ENCODE data around the gene KLHL22. TPM values are rescaled to one million over a fixed set of nuclear protein-coding genes. Genes with fewer than 3 reads are reported as not detected.

KLHL22 gene
- total RNA-seq, 2 donors from 2014 or later = 24.0 to 41.1 TPM

- Histone ChIP-seq H3K4me1 (ENCODE audit: control insufficient read depth in 1 of 2, low read depth in 2 of 2) (peaks cover 23 to 50% of the 10 kb centered on the region in 2 donors), H3K36me3 (peaks cover 4% of the 10 kb centered on the region), H3K27me3 (replicated peaks; ENCODE audit: insufficient read depth) (no peaks in the 10 kb centered on the region), H3K9me3 (no peaks in the 10 kb centered on the region), H3K27ac (no peak overlapping the region), H3K4me3 (no peak overlapping the region)
- DNase-seq (ENCODE audit: low spot score) = no peak
- TF ChIP-seq, protein P1, sequence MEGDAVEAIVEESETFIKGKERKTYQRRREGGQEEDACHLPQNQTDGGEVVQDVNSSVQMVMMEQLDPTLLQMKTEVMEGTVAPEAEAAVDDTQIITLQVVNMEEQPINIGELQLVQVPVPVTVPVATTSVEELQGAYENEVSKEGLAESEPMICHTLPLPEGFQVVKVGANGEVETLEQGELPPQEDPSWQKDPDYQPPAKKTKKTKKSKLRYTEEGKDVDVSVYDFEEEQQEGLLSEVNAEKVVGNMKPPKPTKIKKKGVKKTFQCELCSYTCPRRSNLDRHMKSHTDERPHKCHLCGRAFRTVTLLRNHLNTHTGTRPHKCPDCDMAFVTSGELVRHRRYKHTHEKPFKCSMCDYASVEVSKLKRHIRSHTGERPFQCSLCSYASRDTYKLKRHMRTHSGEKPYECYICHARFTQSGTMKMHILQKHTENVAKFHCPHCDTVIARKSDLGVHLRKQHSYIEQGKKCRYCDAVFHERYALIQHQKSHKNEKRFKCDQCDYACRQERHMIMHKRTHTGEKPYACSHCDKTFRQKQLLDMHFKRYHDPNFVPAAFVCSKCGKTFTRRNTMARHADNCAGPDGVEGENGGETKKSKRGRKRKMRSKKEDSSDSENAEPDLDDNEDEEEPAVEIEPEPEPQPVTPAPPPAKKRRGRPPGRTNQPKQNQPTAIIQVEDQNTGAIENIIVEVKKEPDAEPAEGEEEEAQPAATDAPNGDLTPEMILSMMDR (IDR thresholded peaks at IDR 0.05) = no peak
- no peak for ATAC-seq (ENCODE audit: insufficient number of reproducible peaks, low FRiP score, low read depth)
Measured at GRCh38 chr22:20522134-20523004, 26.8 kb upstream of the KLHL22 start.

- no peak overlapping the region for H3K4me3 ChIP-seq
- ATAC-seq (ENCODE audit: insufficient number of reproducible peaks, low FRiP score, low read depth) (no peak), DNase-seq (ENCODE audit: low spot score) (no peak)
- TF ChIP-seq, protein P1 (IDR thresholded peaks at IDR 0.05) = no peak
- no peaks in the 10 kb centered on the region for H3K9me3 ChIP-seq
- H3K27me3 ChIP-seq (replicated peaks; ENCODE audit: insufficient read depth) = no peaks in the 10 kb centered on the region
- H3K36me3 ChIP-seq = no peaks in the 10 kb centered on the region
- peaks cover 16 to 41% of the 10 kb centered on the region in 2 donors for H3K4me1 ChIP-seq (ENCODE audit: control insufficient read depth in 1 of 2, low read depth in 2 of 2)
- no peak overlapping the region for H3K27ac ChIP-seq
Measured at GRCh38 chr22:20520093-20520511, 24.5 kb upstream of the KLHL22 start.

DNA sequence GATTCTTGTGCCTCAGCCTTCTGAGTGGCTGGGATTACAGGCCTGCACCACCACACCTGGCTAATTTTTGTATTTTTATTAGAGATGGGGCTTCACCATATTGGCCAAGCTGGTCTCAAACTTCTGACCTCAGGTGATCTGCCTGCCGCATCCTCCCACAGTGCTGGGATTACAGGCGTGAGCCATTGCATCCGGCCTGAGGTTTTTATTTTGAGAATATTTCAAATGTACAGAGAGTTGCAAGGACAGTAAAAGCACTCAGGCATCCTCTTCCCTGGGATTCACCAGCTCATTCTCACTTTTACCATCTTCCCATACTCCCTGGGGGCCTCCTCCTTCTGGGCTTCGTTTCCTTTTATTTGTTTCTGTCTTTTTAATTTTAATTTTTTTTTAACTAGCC, 24.0 kb upstream of the KLHL22 start:
- H3K4me1 ChIP-seq (ENCODE audit: control insufficient read depth in 1 of 2, low read depth in 2 of 2) = peaks cover 16 to 41% of the 10 kb centered on the region in 2 donors
- no peaks in the 10 kb centered on the region for H3K36me3 ChIP-seq
- no peaks in the 10 kb centered on the region for H3K9me3 ChIP-seq
- H3K27me3 ChIP-seq (replicated peaks; ENCODE audit: insufficient read depth) = no peaks in the 10 kb centered on the region
- DNase-seq (ENCODE audit: low spot score) (no peak), ATAC-seq (ENCODE audit: insufficient number of reproducible peaks, low FRiP score, low read depth) (no peak)
- no peak overlapping the region for H3K27ac ChIP-seq
- TF ChIP-seq, protein P1 (IDR thresholded peaks at IDR 0.05) = no peak
- no peak overlapping the region for H3K4me3 ChIP-seq

- Histone ChIP-seq H3K4me1 (ENCODE audit: control insufficient read depth in 1 of 2, low read depth in 2 of 2) (peaks cover 9 to 38% of the 10 kb centered on the region in 2 donors), H3K27me3 (replicated peaks; ENCODE audit: insufficient read depth) (no peaks in the 10 kb centered on the region), H3K4me3 (no peak overlapping the region), H3K27ac (no peak overlapping the region), H3K36me3 (no peaks in the 10 kb centered on the region), H3K9me3 (no peaks in the 10 kb centered on the region)
- TF ChIP-seq, protein P1 (IDR thresholded peaks at IDR 0.05) = no peak
- DNase-seq (ENCODE audit: low spot score) = no peak
- no peak for ATAC-seq (ENCODE audit: insufficient number of reproducible peaks, low FRiP score, low read depth)
Measured at GRCh38 chr22:20517841-20518592, 22.4 kb upstream of the KLHL22 start.

DNA sequence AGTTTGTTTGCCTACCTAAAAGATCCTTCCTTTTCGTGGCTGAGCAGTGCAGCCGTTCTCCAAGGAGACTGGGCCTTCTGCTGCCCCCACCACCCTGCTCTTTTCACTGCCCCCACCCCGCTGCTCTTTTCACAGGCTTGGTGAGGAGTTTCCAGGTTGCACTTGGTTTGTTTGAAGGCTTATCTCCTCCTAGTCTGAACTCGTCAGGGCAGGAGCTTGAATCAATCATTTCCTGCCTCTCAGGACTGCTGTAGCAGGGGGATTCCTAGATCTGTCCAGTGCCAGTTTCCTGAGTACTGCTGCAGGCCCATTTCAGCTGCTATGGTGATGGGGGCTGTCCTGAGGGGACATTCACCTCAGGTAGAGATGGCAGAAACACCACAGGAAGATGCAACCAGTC, 21.8 kb upstream of the KLHL22 start:
- H3K36me3 ChIP-seq = no peaks in the 10 kb centered on the region
- H3K4me1 ChIP-seq (ENCODE audit: control insufficient read depth in 1 of 2, low read depth in 2 of 2) = peaks cover 7 to 32% of the 10 kb centered on the region in 2 donors
- TF ChIP-seq, protein P1 (IDR thresholded peaks at IDR 0.05) = no peak
- no peaks in the 10 kb centered on the region for H3K27me3 ChIP-seq (replicated peaks; ENCODE audit: insufficient read depth)
- H3K9me3 ChIP-seq = no peaks in the 10 kb centered on the region
- no peak overlapping the region for H3K27ac ChIP-seq
- DNase-seq (ENCODE audit: low spot score) (no peak), ATAC-seq (ENCODE audit: insufficient number of reproducible peaks, low FRiP score, low read depth) (no peak)
- no peak overlapping the region for H3K4me3 ChIP-seq

All from thoracic aorta (tissue), 2 donors.